IPS-11a (cell line): ENCODE data around the gene UBAC2.
"Not testable (repeated sequence)": the region's sequence is repeated elsewhere in the genome, so short reads cannot be mapped to it uniquely, and the experiment has no call there.

Experiments used
- H3K4me3 ChIP-seq: one replicate; pipeline ENCODE4 v1.5.1; 2013; ENCODE audit warnings: low read depth, low read length, control low read depth

UBAC2 gene

GRCh38 chr13:99386495-99386894 lies 185.8 kb downstream of the UBAC2 start:
- no peak overlapping the region for H3K4me3 ChIP-seq

GRCh38 chr13:99386911-99387788 lies 186.5 kb downstream of the UBAC2 start:
- no peak overlapping the region for H3K4me3 ChIP-seq

GRCh38 chr13:99388334-99388923 lies 187.8 kb downstream of the UBAC2 start:
- no peak overlapping the region for H3K4me3 ChIP-seq

GRCh38 chr13:99389094-99389493 lies 188.4 kb downstream of the UBAC2 start:
- H3K4me3 ChIP-seq: not testable (repeated sequence)

- H3K4me3 ChIP-seq: no peak overlapping the region
These were observed 189.1 kb downstream of the UBAC2 start for GRCh38 chr13:99389520-99390304.

- no peak overlapping the region for H3K4me3 ChIP-seq
These were observed 189.9 kb downstream of the UBAC2 start for GRCh38 chr13:99390601-99391000.

- no peak overlapping the region for H3K4me3 ChIP-seq
These were observed 191.3 kb downstream of the UBAC2 start for GRCh38 chr13:99391781-99392469.

- H3K4me3 ChIP-seq: no peak overlapping the region
These were observed 191.9 kb downstream of the UBAC2 start for GRCh38 chr13:99392470-99393135.

- H3K4me3 ChIP-seq: not testable (repeated sequence)
These were observed 192.7 kb downstream of the UBAC2 start for GRCh38 chr13:99393391-99393790.

GRCh38 chr13:99393791-99394735 lies 193.4 kb downstream of the UBAC2 start:
- H3K4me3 ChIP-seq: no peak overlapping the region

GRCh38 chr13:99395436-99395835 lies 194.8 kb downstream of the UBAC2 start:
- H3K4me3 ChIP-seq: no peak overlapping the region

- H3K4me3 ChIP-seq: no peak overlapping the region
These were observed 195.8 kb downstream of the UBAC2 start for GRCh38 chr13:99396446-99396845.

GRCh38 chr13:99398071-99398470 lies 197.4 kb downstream of the UBAC2 start:
- no peak overlapping the region for H3K4me3 ChIP-seq

- no peak overlapping the region for H3K4me3 ChIP-seq
These were observed 198.4 kb downstream of the UBAC2 start for GRCh38 chr13:99398916-99399622.

- H3K4me3 ChIP-seq: no peak overlapping the region
These were observed 198.9 kb downstream of the UBAC2 start for GRCh38 chr13:99399623-99399974.

GRCh38 chr13:99403458-99403971 lies 202.9 kb downstream of the UBAC2 start:
- H3K4me3 ChIP-seq: no peak overlapping the region

- no peak overlapping the region for H3K4me3 ChIP-seq
These were observed 203.5 kb downstream of the UBAC2 start for GRCh38 chr13:99404005-99404755.

GRCh38 chr13:99405966-99406365 lies 205.3 kb downstream of the UBAC2 start:
- H3K4me3 ChIP-seq: no peak overlapping the region
